Measurements from ENCODE around the gene SPSB3. TPM values are rescaled to one million over a fixed set of nuclear protein-coding genes. Genes with fewer than 3 reads are reported as not detected.
A peak's percentile ranks its signal among the peaks of the same experiment; 100 is the strongest.

The SPSB3 gene
- total and polyA plus RNA-seq, 9 of the 15 experiments (the other 6 are each of a cell fraction or from before 2014, with no cell fraction given): 0.39 to 37.4 (median 7.1) TPM

DNA sequence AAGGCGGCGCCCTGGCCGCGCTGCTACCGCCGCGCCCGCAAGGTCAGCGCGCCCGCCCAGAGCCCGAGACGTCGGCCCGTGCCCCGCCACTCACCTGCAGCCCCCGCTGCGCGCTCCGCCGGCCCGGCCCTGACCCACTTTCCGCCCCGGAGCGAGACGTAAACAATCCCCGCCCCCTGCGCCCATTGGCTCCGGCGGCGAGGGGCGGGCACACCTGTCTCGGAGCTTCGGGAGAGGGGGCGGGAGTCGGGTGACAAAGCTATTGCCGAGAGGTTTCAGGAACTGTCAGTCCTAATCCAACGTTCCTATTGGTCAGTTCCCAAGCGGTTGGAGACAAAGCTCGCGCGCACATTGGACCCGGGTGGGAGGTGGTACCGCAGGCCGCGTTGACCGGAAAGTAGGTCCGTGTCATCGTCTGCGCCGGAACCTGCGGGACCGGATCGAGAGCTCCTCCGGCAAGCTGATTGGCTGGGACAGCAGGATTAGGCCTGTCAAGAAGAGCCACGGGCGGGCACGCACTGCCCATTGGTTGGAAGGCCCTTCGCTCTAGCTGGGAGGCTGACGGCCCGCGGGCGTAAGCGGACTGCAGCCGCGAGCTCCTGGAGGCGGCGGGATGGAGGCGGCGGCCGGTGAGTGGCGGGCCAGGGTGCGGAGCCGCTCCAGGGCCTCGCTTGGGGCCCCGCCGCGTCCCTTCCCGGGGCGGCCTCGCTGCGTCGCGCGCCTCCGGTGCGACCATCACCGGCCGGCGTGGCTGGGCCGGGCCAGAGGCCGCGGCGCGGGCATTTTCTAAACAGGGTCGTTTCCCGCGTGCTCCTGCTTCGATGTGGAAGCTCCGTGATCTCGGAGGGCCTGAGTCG, at the start of gene SPSB3, which contains the start of gene NUBP2 (continued):
- no peak for TF ChIP-seq CHAMP1 (IDR thresholded peaks at IDR 0.05)
- peak; percentile 99 for TF ChIP-seq GABPA (tag; conservative IDR thresholded peaks at IDR 0.05; ENCODE audit: low read depth)
- TF ChIP-seq ZNF407 (IDR thresholded peaks at IDR 0.05; ENCODE audit: low read depth): no peak
- peak; percentile 98 for TF ChIP-seq CREB1 (IDR thresholded peaks at IDR 0.05)
- TF ChIP-seq CREB1 (CRISPR knock-in tag; IDR thresholded peaks at IDR 0.05): peak; percentile 98
- TF ChIP-seq ZNF644 (tag; IDR thresholded peaks at IDR 0.05; ENCODE audit: low read depth): no peak
- no peak for TF ChIP-seq ETV6 (IDR thresholded peaks at IDR 0.05; ENCODE audit: borderline replicate concordance in 1 of 2, low read depth in 2 of 2, low read length in 1 of 2)
- no peak for TF ChIP-seq ETV6 (CRISPR knock-in tag; IDR thresholded peaks at IDR 0.05; ENCODE audit: borderline replicate concordance)
- no peak for TF ChIP-seq NR3C1 (CRISPR knock-in tag; IDR thresholded peaks at IDR 0.05)
- no peak for TF ChIP-seq ZNF165 (CRISPR knock-in tag; IDR thresholded peaks at IDR 0.05; ENCODE audit: borderline replicate concordance)
- no peak for TF ChIP-seq HDAC8 (tag; IDR thresholded peaks at IDR 0.05)
- peak; percentile 64 for TF ChIP-seq EGR1 (conservative IDR thresholded peaks at IDR 0.05)
- no peak for TF ChIP-seq ZNF140 (CRISPR knock-in tag; IDR thresholded peaks at IDR 0.05)
- no peak for TF ChIP-seq NCOA1 (IDR thresholded peaks at IDR 0.05; ENCODE audit: low read depth)
- no peak for TF ChIP-seq ZNF24 (IDR thresholded peaks at IDR 0.05)
- no peak for TF ChIP-seq ZNF780A (CRISPR knock-in tag; IDR thresholded peaks at IDR 0.05)
- TF ChIP-seq MCM7 (IDR thresholded peaks at IDR 0.05): no peak
- no peak for TF ChIP-seq ZFP30 (CRISPR knock-in tag; IDR thresholded peaks at IDR 0.05; ENCODE audit: borderline replicate concordance)
- TF ChIP-seq ZFX (CRISPR knock-in tag; IDR thresholded peaks at IDR 0.05): peak; percentile 67

Measured in K562 (cell line).